Upper lobe of left lung (tissue), 4 donors: ENCODE measurements around the gene ZSWIM8.

Experiments used
- POLR2AphosphoS5 ChIP-seq, 2 donors: sonication (generic); formaldehyde crosslinking; IDR thresholded peaks; one replicate each; pipeline ENCODE4 v1.5.1; 2017; ENCODE audit warnings: antibody characterized with exemption in 2 of 2
- TF ChIP-seq, protein P1 (sequence below), 6 experiments: fragments of 450-650 bp in 4 of 6; fragments of 200-600 bp in 2 of 6; sonication (generic) in 2 of 6; IDR thresholded peaks; one replicate each; pipeline ENCODE4 v1.5.1; 2016 to 2019; ENCODE audit warnings: antibody characterized with exemption in 6 of 6

DNA sequence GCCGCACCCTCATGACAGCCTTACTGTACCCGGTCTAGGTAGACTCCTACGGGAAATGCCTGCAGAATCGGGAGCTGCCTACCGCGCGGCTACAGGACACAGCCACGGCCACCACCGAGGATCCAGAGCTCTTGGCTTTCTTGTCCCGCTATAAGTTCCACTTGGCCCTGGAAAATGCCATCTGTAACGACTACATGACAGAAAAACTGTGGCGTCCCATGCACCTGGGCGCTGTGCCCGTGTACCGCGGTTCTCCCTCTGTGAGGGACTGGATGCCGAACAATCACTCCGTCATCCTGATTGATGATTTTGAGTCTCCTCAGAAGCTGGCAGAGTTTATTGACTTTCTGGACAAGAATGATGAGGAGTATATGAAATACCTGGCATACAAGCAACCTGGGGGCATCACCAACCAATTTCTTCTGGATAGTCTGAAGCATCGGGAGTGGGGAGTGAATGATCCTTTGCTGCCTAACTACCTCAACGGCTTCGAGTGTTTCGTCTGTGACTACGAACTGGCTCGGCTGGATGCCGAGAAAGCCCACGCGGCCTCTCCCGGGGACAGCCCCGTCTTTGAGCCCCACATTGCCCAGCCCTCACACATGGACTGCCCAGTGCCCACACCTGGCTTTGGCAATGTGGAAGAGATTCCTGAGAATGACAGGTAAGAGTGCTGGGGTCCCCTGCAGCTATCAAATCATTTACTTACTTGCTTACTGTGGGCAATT, 12.1 kb upstream of the ZSWIM8 start:
- TF ChIP-seq, protein P1, sequence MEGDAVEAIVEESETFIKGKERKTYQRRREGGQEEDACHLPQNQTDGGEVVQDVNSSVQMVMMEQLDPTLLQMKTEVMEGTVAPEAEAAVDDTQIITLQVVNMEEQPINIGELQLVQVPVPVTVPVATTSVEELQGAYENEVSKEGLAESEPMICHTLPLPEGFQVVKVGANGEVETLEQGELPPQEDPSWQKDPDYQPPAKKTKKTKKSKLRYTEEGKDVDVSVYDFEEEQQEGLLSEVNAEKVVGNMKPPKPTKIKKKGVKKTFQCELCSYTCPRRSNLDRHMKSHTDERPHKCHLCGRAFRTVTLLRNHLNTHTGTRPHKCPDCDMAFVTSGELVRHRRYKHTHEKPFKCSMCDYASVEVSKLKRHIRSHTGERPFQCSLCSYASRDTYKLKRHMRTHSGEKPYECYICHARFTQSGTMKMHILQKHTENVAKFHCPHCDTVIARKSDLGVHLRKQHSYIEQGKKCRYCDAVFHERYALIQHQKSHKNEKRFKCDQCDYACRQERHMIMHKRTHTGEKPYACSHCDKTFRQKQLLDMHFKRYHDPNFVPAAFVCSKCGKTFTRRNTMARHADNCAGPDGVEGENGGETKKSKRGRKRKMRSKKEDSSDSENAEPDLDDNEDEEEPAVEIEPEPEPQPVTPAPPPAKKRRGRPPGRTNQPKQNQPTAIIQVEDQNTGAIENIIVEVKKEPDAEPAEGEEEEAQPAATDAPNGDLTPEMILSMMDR (IDR thresholded peaks at IDR 0.05) = no peak
- TF ChIP-seq POLR2AphosphoS5 (IDR thresholded peaks at IDR 0.05) = no peak
